Measurements from ENCODE around the gene GRIK1. TPM values are rescaled to one million over a fixed set of nuclear protein-coding genes. Genes with fewer than 3 reads are reported as not detected.

GRIK1 gene
- total and polyA plus RNA-seq, 2 donors (not counting 1 experiment from before 2014, with no cell fraction given), result not detected

- Mint-ChIP-seq H3K27ac (no peak overlapping the region), H3K9me3 (ENCODE audit: insufficient read depth) (no peaks in the 10 kb centered on the region), H3K4me3 (no peak overlapping the region), H3K27me3 (peaks cover 5% of the 10 kb centered on the region), H3K4me1 (no peaks in the 10 kb centered on the region)
- intact Hi-C loops (cut with micrococcal nuclease), result no loop called here
- DNase-seq (no peak), ATAC-seq (ENCODE audit: low read depth) (no peak)
- TF ChIP-seq CTCF (IDR thresholded peaks at IDR 0.05) (no peak), EZH2 (IDR thresholded peaks at IDR 0.05; ENCODE audit: borderline replicate concordance, insufficient read depth, low read depth, low read length, poor library complexity, severe bottlenecking) (no peak)
- ChIA-PET CTCF (interaction anchor here (1.2 to 2.1 kb wide), 3 partner anchors 11 to 379 kb away, joined by 4 to 7 read pairs (median 6); no protein-coding TSS in a partner anchor), POLR2A (no interaction called here)
- H3K27me3 ChIP-seq (replicated peaks in 1 of 4; ENCODE audit: control extremely low read depth in 1 of 4, control insufficient read depth in 3 of 4, insufficient read depth in 4 of 4, low read length in 3 of 4), result no peaks in the 10 kb centered on the region
- no peak overlapping the region for H3K4me2 ChIP-seq (replicated peaks; ENCODE audit: low read depth, low read length, poor library complexity, severe bottlenecking)
- H3K4me1 ChIP-seq (ENCODE audit: control insufficient read depth in 2 of 2, insufficient read depth in 2 of 2, low read length in 2 of 2), result no peaks in the 10 kb centered on the region
- H3K27ac ChIP-seq (ENCODE audit: low read length in 2 of 2), result no peak overlapping the region
- H3K36me3 ChIP-seq (replicated peaks in 1 of 2; ENCODE audit: control extremely low read depth in 1 of 2, control insufficient read depth in 1 of 2, extremely low read depth in 1 of 2, insufficient read depth in 2 of 2, low read length in 1 of 2), result no peaks in the 10 kb centered on the region
- H3K79me2 ChIP-seq (ENCODE audit: control insufficient read depth, insufficient read depth, low read length), result no peaks in the 10 kb centered on the region
- H3K4me3 ChIP-seq (ENCODE audit: control extremely low read depth in 1 of 5, extremely low read depth in 1 of 5, insufficient read depth in 1 of 5, low read depth in 2 of 5, low read length in 4 of 5), result no peak overlapping the region
- no CpG with 5 or more reads among the region's 1 CpG for WGBS (ENCODE audit: insufficient coverage)
- no peaks in the 10 kb centered on the region for H4K20me1 ChIP-seq (ENCODE audit: control insufficient read depth, insufficient read depth, low read length, poor library complexity, severe bottlenecking)
- no peak overlapping the region for H3K9ac ChIP-seq (ENCODE audit: low read length)
- no peaks in the 10 kb centered on the region for H3K9me3 ChIP-seq (ENCODE audit: control extremely low read depth in 1 of 3, control insufficient read depth in 2 of 3, insufficient read depth in 1 of 3, low read length in 2 of 3)
- no peak overlapping the region for H2AFZ ChIP-seq (ENCODE audit: insufficient read depth, low read depth, low read length, poor library complexity, severe bottlenecking)
Measured at GRCh38 chr21:29854795-29855194, 85.0 kb downstream of the GRIK1 start.

DNA sequence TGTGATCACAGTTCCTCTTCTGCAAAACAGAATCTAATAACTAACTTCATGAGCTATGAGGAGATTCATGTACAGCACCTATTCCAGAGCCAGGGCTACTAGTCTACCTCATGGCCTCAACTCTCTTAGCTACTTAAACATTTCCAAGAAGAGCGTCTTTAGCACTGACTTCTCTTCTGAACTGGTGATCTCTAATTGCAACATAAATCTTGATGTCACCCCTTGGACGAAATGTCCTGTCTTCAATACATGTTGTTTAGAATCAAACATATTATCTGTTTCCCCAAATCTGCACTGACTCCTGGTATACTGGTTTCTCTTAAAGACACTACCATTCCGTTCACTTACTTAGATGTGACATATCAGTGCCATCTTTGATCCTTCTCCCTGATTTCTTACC lies 88.2 kb downstream of the GRIK1 start:
- Histone ChIP-seq H3K36me3 (replicated peaks in 1 of 2; ENCODE audit: control extremely low read depth in 1 of 2, control insufficient read depth in 1 of 2, extremely low read depth in 1 of 2, insufficient read depth in 2 of 2, low read length in 1 of 2) (no peaks in the 10 kb centered on the region), H3K27me3 (replicated peaks in 1 of 4; ENCODE audit: control extremely low read depth in 1 of 4, control insufficient read depth in 3 of 4, insufficient read depth in 4 of 4, low read length in 3 of 4) (peaks cover 0 to 3% (median 0%) of the 10 kb centered on the region in 4 experiments), H4K20me1 (ENCODE audit: control insufficient read depth, insufficient read depth, low read length, poor library complexity, severe bottlenecking) (no peaks in the 10 kb centered on the region), H2AFZ (ENCODE audit: insufficient read depth, low read depth, low read length, poor library complexity, severe bottlenecking) (no peak overlapping the region), H3K9me3 (ENCODE audit: control extremely low read depth in 1 of 3, control insufficient read depth in 2 of 3, insufficient read depth in 1 of 3, low read length in 2 of 3) (no peaks in the 10 kb centered on the region), H3K27ac (ENCODE audit: low read length in 2 of 2) (no peak overlapping the region), H3K4me2 (replicated peaks; ENCODE audit: low read depth, low read length, poor library complexity, severe bottlenecking) (no peak overlapping the region), H3K4me1 (ENCODE audit: control insufficient read depth in 2 of 2, insufficient read depth in 2 of 2, low read length in 2 of 2) (no peaks in the 10 kb centered on the region), H3K9ac (ENCODE audit: low read length) (no peak overlapping the region), H3K4me3 (ENCODE audit: control extremely low read depth in 1 of 5, extremely low read depth in 1 of 5, insufficient read depth in 1 of 5, low read depth in 2 of 5, low read length in 4 of 5) (no peak overlapping the region), H3K79me2 (ENCODE audit: control insufficient read depth, insufficient read depth, low read length) (no peaks in the 10 kb centered on the region)
- intact Hi-C loops (cut with micrococcal nuclease), result no loop called here
- Mint-ChIP-seq H3K4me1 (no peaks in the 10 kb centered on the region), H3K9me3 (ENCODE audit: insufficient read depth) (no peaks in the 10 kb centered on the region), H3K27me3 (peaks cover 11% of the 10 kb centered on the region), H3K27ac (no peak overlapping the region), H3K4me3 (no peak overlapping the region)
- ATAC-seq (ENCODE audit: low read depth), result no peak
- ChIA-PET CTCF (interaction anchor here (1.3 to 3.4 kb wide), 4 partner anchors 12 to 764 kb away, joined by 4 to 24 read pairs (median 13); no protein-coding TSS in a partner anchor), POLR2A (no interaction called here)
- no peak for DNase-seq
- 57% methylated on average over 3 of the region's 3 CpGs for WGBS (ENCODE audit: insufficient coverage)
- TF ChIP-seq CTCF (IDR thresholded peaks at IDR 0.05), result no peak
- no peak for TF ChIP-seq EZH2 (IDR thresholded peaks at IDR 0.05; ENCODE audit: borderline replicate concordance, insufficient read depth, low read depth, low read length, poor library complexity, severe bottlenecking)
